GM12878 (cell line): Measurements from ENCODE around the gene LY6G6D. TPM values are rescaled to one million over a fixed set of nuclear protein-coding genes. Genes with fewer than 3 reads are reported as not detected.

Experiments
- ATF3 ChIP-seq: IDR thresholded peaks from 2 replicates; pipeline ENCODE4 v1.6.1; 2011; ENCODE audit warnings: low read depth, mild to moderate bottlenecking, low read length, moderate library complexity, borderline replicate concordance; ENCODE audit errors: extremely low read depth
- BHLHE40 ChIP-seq, 2 experiments: fragments of 450-650 bp in 1 of 2; IDR thresholded peaks; 2 replicates each; pipeline ENCODE4 v1.6.1; 2011 to 2017; ENCODE audit warnings: low read depth in 2 of 2, borderline replicate concordance in 1 of 2, improper control_type of control experiment in 1 of 2, low read length in 1 of 2, mild to moderate bottlenecking in 1 of 2
- CREB1 ChIP-seq: IDR thresholded peaks from 2 replicates; pipeline ENCODE4 v1.6.1; 2012; ENCODE audit warnings: low read depth, mild to moderate bottlenecking, inconsistent platforms
- CREM ChIP-seq: IDR thresholded peaks from 2 replicates; pipeline ENCODE4 v1.6.1; 2014; ENCODE audit warnings: antibody characterized with exemption, low read depth
- E4F1 ChIP-seq: fragments of 450-650 bp; IDR thresholded peaks from 2 replicates; pipeline ENCODE4 v1.6.1; 2018; ENCODE audit warnings: borderline replicate concordance, mild to moderate bottlenecking; ENCODE audit not compliant: partially characterized antibody
- ESRRA ChIP-seq: IDR thresholded peaks from 2 replicates; pipeline ENCODE4 v1.6.1; 2012; ENCODE audit warnings: mild to moderate bottlenecking, low read length, improper control_type of control experiment
- GATAD2B ChIP-seq: fragments of 450-650 bp; conservative IDR thresholded peaks from 2 replicates; pipeline ENCODE4 v1.6.1; 2017; ENCODE audit warnings: low read depth, mild to moderate bottlenecking, moderate library complexity
- HDGF ChIP-seq: fragments of 450-650 bp; IDR thresholded peaks from 2 replicates; pipeline ENCODE4 v1.6.1; 2016; ENCODE audit warnings: antibody characterized with exemption
- JUNB ChIP-seq: IDR thresholded peaks from 2 replicates; pipeline ENCODE4 v1.6.1; 2016; ENCODE audit warnings: antibody characterized with exemption, mild to moderate bottlenecking
- NFYA ChIP-seq: IDR thresholded peaks from 2 replicates; pipeline ENCODE4 v1.6.1; 2011; ENCODE audit warnings: low read depth, mild to moderate bottlenecking, low read length, improper control_type of control experiment, borderline replicate concordance
- NRF1 ChIP-seq: conservative IDR thresholded peaks from 2 replicates; pipeline ENCODE4 v1.6.1; 2011; ENCODE audit warnings: mild to moderate bottlenecking, low read depth, low read length, improper control_type of control experiment
- PAX5 ChIP-seq: IDR thresholded peaks from 2 replicates; pipeline ENCODE4 v1.6.1; 2011; ENCODE audit warnings: low read depth, low read length, borderline replicate concordance
- ZNF384 ChIP-seq: IDR thresholded peaks from 2 replicates; pipeline ENCODE4 v1.6.1; 2012; ENCODE audit warnings: low read depth, mild to moderate bottlenecking, low read length, improper control_type of control experiment, borderline replicate concordance
- polyA plus RNA-seq, 11 experiments: library from polyadenylated mRNA; depleted of rRNA in 4 of 11; unstranded in 6 of 11; stranded (reverse) in 5 of 11; fragments of >200 nt; fragmentation: Nextera tagmentation in 4 of 11; fragmentation: Illumina TruSeq in 1 of 11; extraction: Ambion mirVana in 4 of 11; extraction: Trizol in 1 of 11; gene quantifications; 1 replicate in 1 of 11; 2 replicates in 10 of 11; pipeline versions ENCODE4 v1.2.1 to v1.2.3, GENCODE V29; 2011 to 2016; ENCODE audit warnings: inconsistent platforms in 2 of 11, missing spikeins in 2 of 11, low read depth in 1 of 11
- total RNA-seq, 4 experiments: library from RNA; depleted of rRNA in 3 of 4; stranded (reverse); fragments of >200 nt in 3 of 4; fragmentation: Illumina TruSeq in 1 of 4; extraction: Trizol in 1 of 4; gene quantifications; 2 replicates each; pipeline versions ENCODE4 v1.2.1 to v1.2.3, GENCODE V29; 2013 to 2021
- TF ChIP-seq, protein P1 (sequence below): fragments of 450-650 bp; IDR thresholded peaks from 2 replicates; pipeline ENCODE4 v1.6.1; 2017; ENCODE audit warnings: low read depth, mild to moderate bottlenecking, moderate library complexity
- TF ChIP-seq, protein P2 (sequence below): IDR thresholded peaks from 2 replicates; pipeline ENCODE4 v1.6.1; 2011; ENCODE audit warnings: low read depth, low read length, improper control_type of control experiment, borderline replicate concordance

LY6G6D gene
- total and polyA plus RNA-seq, 10 of the 15 experiments (the other 5 are each of a cell fraction or from before 2014, with no cell fraction given), result not detected

- TF ChIP-seq, protein P1, sequence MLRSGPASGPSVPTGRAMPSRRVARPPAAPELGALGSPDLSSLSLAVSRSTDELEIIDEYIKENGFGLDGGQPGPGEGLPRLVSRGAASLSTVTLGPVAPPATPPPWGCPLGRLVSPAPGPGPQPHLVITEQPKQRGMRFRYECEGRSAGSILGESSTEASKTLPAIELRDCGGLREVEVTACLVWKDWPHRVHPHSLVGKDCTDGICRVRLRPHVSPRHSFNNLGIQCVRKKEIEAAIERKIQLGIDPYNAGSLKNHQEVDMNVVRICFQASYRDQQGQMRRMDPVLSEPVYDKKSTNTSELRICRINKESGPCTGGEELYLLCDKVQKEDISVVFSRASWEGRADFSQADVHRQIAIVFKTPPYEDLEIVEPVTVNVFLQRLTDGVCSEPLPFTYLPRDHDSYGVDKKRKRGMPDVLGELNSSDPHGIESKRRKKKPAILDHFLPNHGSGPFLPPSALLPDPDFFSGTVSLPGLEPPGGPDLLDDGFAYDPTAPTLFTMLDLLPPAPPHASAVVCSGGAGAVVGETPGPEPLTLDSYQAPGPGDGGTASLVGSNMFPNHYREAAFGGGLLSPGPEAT, result peak; percentile 78; the same call in 1 of the 2 replicates
- TF ChIP-seq NFYA, result no peak
- TF ChIP-seq NRF1, result no peak
- peak; percentile 97 for TF ChIP-seq E4F1
- no peak for TF ChIP-seq PAX5
- no peak for TF ChIP-seq HDGF
- TF ChIP-seq BHLHE40 (IDR thresholded peaks at IDR 0.05; ENCODE audit: borderline replicate concordance in 1 of 2, low read depth in 2 of 2, low read length in 1 of 2), result peak; percentile 88 to 93
- TF ChIP-seq GATAD2B, result no peak
- peak; percentile 92 for TF ChIP-seq CREM
- no peak for TF ChIP-seq ESRRA
- TF ChIP-seq CREB1, result peak; percentile 96
- TF ChIP-seq, protein P2, sequence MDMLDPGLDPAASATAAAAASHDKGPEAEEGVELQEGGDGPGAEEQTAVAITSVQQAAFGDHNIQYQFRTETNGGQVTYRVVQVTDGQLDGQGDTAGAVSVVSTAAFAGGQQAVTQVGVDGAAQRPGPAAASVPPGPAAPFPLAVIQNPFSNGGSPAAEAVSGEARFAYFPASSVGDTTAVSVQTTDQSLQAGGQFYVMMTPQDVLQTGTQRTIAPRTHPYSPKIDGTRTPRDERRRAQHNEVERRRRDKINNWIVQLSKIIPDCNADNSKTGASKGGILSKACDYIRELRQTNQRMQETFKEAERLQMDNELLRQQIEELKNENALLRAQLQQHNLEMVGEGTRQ, result no peak
- TF ChIP-seq JUNB, result no peak
- TF ChIP-seq ZNF384, result no peak
- no peak for TF ChIP-seq ATF3
- TF ChIP-seq, all 136 proteins: peak for 53
Measured at GRCh38 chr6:31702819-31703716, 12.1 kb upstream of the LY6G6D start, which contains the start of gene ABHD16A (continued).
